Liver (tissue), 9 donors: ENCODE results near the gene RREB1. TPM values are rescaled to one million over a fixed set of nuclear protein-coding genes. Genes with fewer than 3 reads are reported as not detected.

Source experiments
- DNase-seq: peaks from one replicate; pipeline ENCODE4 v3.0.0-alpha.2; 2017; ENCODE audit warnings: low spot score
- H3K27ac ChIP-seq, 2 donors: one replicate each; pipeline ENCODE4 v1.7.0; 2013; ENCODE audit warnings: inconsistent platforms in 2 of 2, low read length in 2 of 2, control low read depth in 1 of 2, low read depth in 1 of 2, mild to moderate bottlenecking in 1 of 2
- H3K27me3 ChIP-seq, 4 donors: one replicate each; pipeline versions ENCODE4 v1.6.1 to v1.7.0; 2013; ENCODE audit warnings: low read length in 3 of 4, inconsistent platforms in 1 of 4, mild to moderate bottlenecking in 1 of 4, moderate library complexity in 1 of 4; ENCODE audit not compliant: control insufficient read depth in 4 of 4, insufficient read depth in 4 of 4
- H3K36me3 ChIP-seq, 4 donors: one replicate each; pipeline versions ENCODE4 v1.6.1 to v1.7.0; 2013; ENCODE audit warnings: low read length in 3 of 4, mild to moderate bottlenecking in 3 of 4, low read depth in 1 of 4, moderate library complexity in 1 of 4; ENCODE audit not compliant: control insufficient read depth in 4 of 4, insufficient read depth in 3 of 4
- H3K4me1 ChIP-seq, 4 donors: one replicate each; pipeline versions ENCODE4 v1.6.1 to v1.7.0; 2013; ENCODE audit warnings: low read length in 3 of 4, mild to moderate bottlenecking in 3 of 4, moderate library complexity in 1 of 4; ENCODE audit not compliant: control insufficient read depth in 4 of 4, insufficient read depth in 4 of 4
- H3K4me3 ChIP-seq, 3 donors: one replicate each; pipeline versions ENCODE4 v1.6.1 to v1.7.0; 2013; ENCODE audit warnings: low read length in 3 of 3, control low read depth in 1 of 3, low read depth in 1 of 3, mild to moderate bottlenecking in 1 of 3
- H3K9ac ChIP-seq, 2 donors: one replicate each; pipeline ENCODE4 v1.7.0; 2013; ENCODE audit warnings: low read length in 2 of 2, mild to moderate bottlenecking in 2 of 2, moderate library complexity in 2 of 2, control low read depth in 1 of 2, low read depth in 1 of 2
- H3K9me3 ChIP-seq, 4 donors: one replicate each; pipeline versions ENCODE4 v1.6.1 to v1.7.0; 2013; ENCODE audit warnings: low read length in 3 of 4; ENCODE audit not compliant: control insufficient read depth in 4 of 4
- ATF3 ChIP-seq: IDR thresholded peaks from 2 replicates; pipeline ENCODE4 v1.6.1; 2016; ENCODE audit warnings: antibody characterized with exemption
- CTCF ChIP-seq: fragments of 150-350 bp; IDR thresholded peaks from 2 replicates; pipeline ENCODE4 v1.5.1; 2017; ENCODE audit warnings: improper control_type of control experiment, low read depth, low read length; ENCODE audit not compliant: missing input control
- EGR1 ChIP-seq, 2 donors: IDR thresholded peaks; 2 replicates each; pipeline ENCODE4 v1.6.1; 2016 to 2018; ENCODE audit warnings: antibody characterized with exemption in 2 of 2, low read depth in 2 of 2
- FOXA1 ChIP-seq: IDR thresholded peaks from 2 replicates; pipeline ENCODE4 v1.6.1; 2016; ENCODE audit warnings: antibody characterized with exemption
- FOXA2 ChIP-seq: IDR thresholded peaks from 2 replicates; pipeline ENCODE4 v1.6.1; 2016; ENCODE audit warnings: antibody characterized with exemption
- GABPA ChIP-seq, 2 donors: IDR thresholded peaks in 1 of 2; conservative IDR thresholded peaks in 1 of 2; 2 replicates each; pipeline ENCODE4 v1.6.1; 2016; ENCODE audit warnings: antibody characterized with exemption in 2 of 2, mild to moderate bottlenecking in 1 of 2, moderate library complexity in 1 of 2
- HNF4A ChIP-seq, 2 donors: conservative IDR thresholded peaks; 2 replicates each; pipeline ENCODE4 v1.6.1; 2016; ENCODE audit warnings: antibody characterized with exemption in 2 of 2, mild to moderate bottlenecking in 2 of 2
- HNF4G ChIP-seq: IDR thresholded peaks from 2 replicates; pipeline ENCODE4 v1.6.1; 2016; ENCODE audit warnings: antibody characterized with exemption
- JUND ChIP-seq, 2 donors: IDR thresholded peaks; 2 replicates each; pipeline ENCODE4 v1.6.1; 2016; ENCODE audit warnings: antibody characterized with exemption in 2 of 2
- NR2F2 ChIP-seq: IDR thresholded peaks from 2 replicates; pipeline ENCODE4 v1.6.1; 2016; ENCODE audit warnings: antibody characterized with exemption
- RAD21 ChIP-seq, 2 donors: IDR thresholded peaks; 2 replicates each; pipeline ENCODE4 v1.6.1; 2016; ENCODE audit warnings: antibody characterized with exemption in 2 of 2, mild to moderate bottlenecking in 2 of 2
- REST ChIP-seq: IDR thresholded peaks from 2 replicates; pipeline ENCODE4 v1.6.1; 2016; ENCODE audit warnings: antibody characterized with exemption, mild to moderate bottlenecking
- RXRA ChIP-seq, 2 donors: IDR thresholded peaks; 2 replicates each; pipeline ENCODE4 v1.6.1; 2017 to 2018; ENCODE audit warnings: antibody characterized with exemption in 2 of 2, mild to moderate bottlenecking in 1 of 2
- SP1 ChIP-seq: IDR thresholded peaks from 2 replicates; pipeline ENCODE4 v1.6.1; 2018; ENCODE audit warnings: antibody characterized with exemption, mild to moderate bottlenecking
- TAF1 ChIP-seq: conservative IDR thresholded peaks from 2 replicates; pipeline ENCODE4 v1.6.1; 2016; ENCODE audit warnings: antibody characterized with exemption, mild to moderate bottlenecking
- YY1 ChIP-seq: IDR thresholded peaks from 2 replicates; pipeline ENCODE4 v1.6.1; 2016; ENCODE audit warnings: antibody characterized with exemption, mild to moderate bottlenecking
- ZBTB33 ChIP-seq: IDR thresholded peaks from 2 replicates; pipeline ENCODE4 v1.6.1; 2016; ENCODE audit warnings: antibody characterized with exemption
- WGBS: extraction: QIAGEN DNeasy Blood & Tissue Kit; methylation state at CpG from one replicate; pipeline ENCODE4 v1.1.7; 2013; 5-methylcytosine and 5-hydroxymethylcytosine counted together
- polyA plus RNA-seq, 2 donors: library from polyadenylated mRNA; stranded (reverse) in 1 of 2; unstranded in 1 of 2; fragments of 200-250 nt in 1 of 2; fragments of >200 nt in 1 of 2; fragmentation: Nextera tagmentation in 1 of 2; extraction: Ambion mirVana in 1 of 2; gene quantifications; one replicate each; pipeline versions ENCODE4 v1.2.1 to v1.2.3, GENCODE V29; 2013 to 2015
- total RNA-seq, 2 donors: library from RNA; depleted of rRNA; stranded (reverse); fragments of >200 nt; gene quantifications; one replicate each; pipeline ENCODE4 v1.2.3, GENCODE V29; 2014
- TF ChIP-seq, protein P1 (sequence below): IDR thresholded peaks from 2 replicates; pipeline ENCODE4 v1.6.1; 2016; ENCODE audit warnings: antibody characterized with exemption
- donor health status: healthy.
- donor health status: healthy.
- donor health status: healthy.
- donor health status: healthy.
- donor health status: healthy.

RREB1 gene
- total and polyA plus RNA-seq, 4 donors: 10.1 to 28.9 (median 17.3) TPM

DNA sequence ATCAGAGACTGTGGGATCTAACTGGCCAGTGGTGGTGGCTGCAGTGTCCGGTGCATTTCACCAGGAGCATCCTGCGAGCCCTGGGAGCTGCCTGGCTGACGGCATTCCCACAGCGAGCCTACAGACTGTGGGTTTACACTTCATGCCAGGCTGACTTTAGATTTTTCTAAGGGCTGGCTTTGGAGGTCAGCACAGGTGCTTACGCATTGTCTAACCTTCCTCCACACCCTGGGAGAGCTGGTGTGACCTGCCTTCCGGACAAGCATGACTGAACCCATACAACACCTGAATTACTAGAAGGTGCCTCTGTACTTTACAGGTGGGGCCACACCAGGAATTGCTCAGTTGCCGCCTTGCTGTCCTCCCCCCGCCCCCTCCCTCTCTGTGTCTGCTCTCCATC lies 96.2 kb downstream of the RREB1 start:
- no peak for DNase-seq
- no peak for TF ChIP-seq CTCF
- TF ChIP-seq RAD21 (IDR thresholded peaks at IDR 0.05): no peak
- no peak for TF ChIP-seq TAF1
- TF ChIP-seq JUND (IDR thresholded peaks at IDR 0.05): no peak
- no peak for TF ChIP-seq ZBTB33
- TF ChIP-seq, protein P1, sequence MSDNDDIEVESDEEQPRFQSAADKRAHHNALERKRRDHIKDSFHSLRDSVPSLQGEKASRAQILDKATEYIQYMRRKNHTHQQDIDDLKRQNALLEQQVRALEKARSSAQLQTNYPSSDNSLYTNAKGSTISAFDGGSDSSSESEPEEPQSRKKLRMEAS: no peak
- no peak for TF ChIP-seq NR2F2
- no peak for TF ChIP-seq RXRA (IDR thresholded peaks at IDR 0.05)
- TF ChIP-seq EGR1 (IDR thresholded peaks at IDR 0.05; ENCODE audit: low read depth in 2 of 2): no peak
- no peak for TF ChIP-seq YY1
- no peak for TF ChIP-seq HNF4G
- no peak for TF ChIP-seq ATF3
- no peak for TF ChIP-seq FOXA2
- H3K9me3 ChIP-seq: no peaks in the 10 kb centered on the region
- 98% methylated on average over 8 of the region's 8 CpGs for WGBS
- H3K4me3 ChIP-seq: no peak overlapping the region
- H3K27ac ChIP-seq: no peak overlapping the region
- peaks cover 0 to 22% (median 14%) of the 10 kb centered on the region in 4 donors for H3K4me1 ChIP-seq
- H3K36me3 ChIP-seq: peaks cover 0 to 22% (median 5%) of the 10 kb centered on the region in 4 donors
- H3K9ac ChIP-seq: no peak overlapping the region
- no peaks in the 10 kb centered on the region for H3K27me3 ChIP-seq

- H3K27ac ChIP-seq: no peak overlapping the region
- DNase-seq: no peak
- H3K9ac ChIP-seq: no peak overlapping the region
- H3K4me1 ChIP-seq: peaks cover 0 to 23% (median 14%) of the 10 kb centered on the region in 4 donors
- H3K27me3 ChIP-seq: no peaks in the 10 kb centered on the region
- H3K36me3 ChIP-seq: peaks cover 0 to 22% (median 3%) of the 10 kb centered on the region in 4 donors
- H3K4me3 ChIP-seq: no peak overlapping the region
- no peaks in the 10 kb centered on the region for H3K9me3 ChIP-seq
- WGBS: 95% methylated on average over 3 of the region's 3 CpGs
- TF ChIP-seq CTCF (no peak), GABPA (IDR thresholded peaks at IDR 0.05 in 1 of 2, conservative IDR thresholded peaks at IDR 0.05 in 1 of 2) (no peak), TAF1 (no peak), RXRA (IDR thresholded peaks at IDR 0.05) (no peak), REST (no peak), JUND (IDR thresholded peaks at IDR 0.05) (no peak), ATF3 (no peak), EGR1 (IDR thresholded peaks at IDR 0.05; ENCODE audit: low read depth in 2 of 2) (no peak), HNF4A (conservative IDR thresholded peaks at IDR 0.05) (no peak), NR2F2 (no peak), SP1 (no peak), FOXA1 (no peak), FOXA2 (no peak), ZBTB33 (no peak)
- TF ChIP-seq, protein P1: no peak
These were observed 97.0 kb downstream of the RREB1 start for GRCh38 chr6:7204726-7205125.
